AG09309 (cell line): Measurements from ENCODE around the gene SAXO1.
"Not testable (repeated sequence)": the region's sequence is repeated elsewhere in the genome, so short reads cannot be mapped to it uniquely, and the experiment has no call there.

Experiments
- DNase-seq: peaks from one replicate; pipeline ENCODE4 v3.0.0-alpha.2; 2010; ENCODE audit warnings: low read depth
- H3K4me3 ChIP-seq: 2 replicates; pipeline ENCODE4 v1.5.1; 2011; ENCODE audit warnings: mild to moderate bottlenecking, low read depth, low read length, moderate library complexity; ENCODE audit not compliant: control insufficient read depth
- TF ChIP-seq, protein P1 (sequence below): IDR thresholded peaks from 2 replicates; pipeline ENCODE4 v1.5.1; 2011; ENCODE audit warnings: mild to moderate bottlenecking, low read depth, low read length, inconsistent platforms; ENCODE audit not compliant: insufficient read depth, control insufficient read depth; ENCODE audit errors: missing control alignments

Gene SAXO1

DNA sequence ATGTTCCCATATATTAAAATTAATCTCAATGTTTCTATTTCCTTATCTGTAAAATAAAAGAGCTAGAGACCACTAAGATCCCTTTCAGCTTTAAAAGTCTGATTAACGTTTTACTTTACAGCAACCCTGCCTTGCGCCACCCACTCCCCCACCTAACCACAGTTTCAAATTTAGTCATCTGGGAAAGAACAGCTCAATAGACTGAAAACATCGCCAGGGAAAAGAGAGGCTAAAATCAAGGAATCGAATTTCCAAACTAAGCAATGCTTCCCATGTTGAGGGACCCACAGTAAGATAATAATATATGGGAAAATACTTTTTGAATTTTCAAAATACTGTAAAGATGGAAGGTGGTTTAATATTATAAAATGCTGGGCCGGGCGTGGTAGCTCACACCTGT, 6.6 kb downstream of the SAXO1 start:
- TF ChIP-seq, protein P1, sequence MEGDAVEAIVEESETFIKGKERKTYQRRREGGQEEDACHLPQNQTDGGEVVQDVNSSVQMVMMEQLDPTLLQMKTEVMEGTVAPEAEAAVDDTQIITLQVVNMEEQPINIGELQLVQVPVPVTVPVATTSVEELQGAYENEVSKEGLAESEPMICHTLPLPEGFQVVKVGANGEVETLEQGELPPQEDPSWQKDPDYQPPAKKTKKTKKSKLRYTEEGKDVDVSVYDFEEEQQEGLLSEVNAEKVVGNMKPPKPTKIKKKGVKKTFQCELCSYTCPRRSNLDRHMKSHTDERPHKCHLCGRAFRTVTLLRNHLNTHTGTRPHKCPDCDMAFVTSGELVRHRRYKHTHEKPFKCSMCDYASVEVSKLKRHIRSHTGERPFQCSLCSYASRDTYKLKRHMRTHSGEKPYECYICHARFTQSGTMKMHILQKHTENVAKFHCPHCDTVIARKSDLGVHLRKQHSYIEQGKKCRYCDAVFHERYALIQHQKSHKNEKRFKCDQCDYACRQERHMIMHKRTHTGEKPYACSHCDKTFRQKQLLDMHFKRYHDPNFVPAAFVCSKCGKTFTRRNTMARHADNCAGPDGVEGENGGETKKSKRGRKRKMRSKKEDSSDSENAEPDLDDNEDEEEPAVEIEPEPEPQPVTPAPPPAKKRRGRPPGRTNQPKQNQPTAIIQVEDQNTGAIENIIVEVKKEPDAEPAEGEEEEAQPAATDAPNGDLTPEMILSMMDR, result no peak
- H3K4me3 ChIP-seq, result no peak overlapping the region
- DNase-seq, result no peak

DNA sequence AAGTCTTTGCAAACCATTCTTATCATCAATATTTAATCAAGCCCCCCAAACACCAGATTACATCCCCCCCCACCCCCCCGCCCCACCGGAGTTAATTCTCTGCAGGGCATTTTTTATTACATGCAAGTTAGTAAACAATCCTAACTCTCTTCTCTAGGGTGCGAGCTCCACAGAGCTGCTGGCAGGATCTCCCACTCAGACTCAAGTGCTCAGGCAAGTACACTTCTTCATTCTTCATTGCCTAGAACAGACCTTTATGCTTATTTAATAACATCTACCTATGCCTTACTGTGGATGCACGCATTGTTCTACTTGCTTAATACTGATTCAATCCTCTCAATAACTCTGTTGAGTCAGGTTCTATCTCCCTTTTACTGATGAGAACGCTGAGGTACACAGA, 9.9 kb downstream of the SAXO1 start:
- TF ChIP-seq, protein P1, result no peak
- H3K4me3 ChIP-seq, result no peak overlapping the region
- DNase-seq, result no peak

DNA sequence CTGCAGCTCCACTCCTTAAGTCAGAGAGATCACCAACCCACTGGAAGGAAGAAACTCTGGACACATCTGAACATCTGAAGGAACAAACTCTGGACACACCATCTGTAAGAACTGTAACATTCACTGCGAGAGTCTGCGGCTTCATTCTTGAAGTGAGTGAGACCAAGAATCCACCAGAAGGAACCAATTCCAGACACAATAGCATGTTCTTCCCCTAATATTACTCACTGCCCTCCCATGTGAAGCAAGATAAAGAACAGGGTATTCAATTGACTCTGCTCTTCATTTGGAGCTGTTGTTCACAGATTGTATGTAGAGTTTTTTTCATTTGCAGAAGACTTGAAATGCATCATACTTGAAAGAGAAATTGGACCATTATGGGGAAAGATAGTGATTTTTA, 10.8 kb downstream of the SAXO1 start:
- H3K4me3 ChIP-seq, result no peak overlapping the region
- TF ChIP-seq, protein P1, result no peak
- no peak for DNase-seq

DNA sequence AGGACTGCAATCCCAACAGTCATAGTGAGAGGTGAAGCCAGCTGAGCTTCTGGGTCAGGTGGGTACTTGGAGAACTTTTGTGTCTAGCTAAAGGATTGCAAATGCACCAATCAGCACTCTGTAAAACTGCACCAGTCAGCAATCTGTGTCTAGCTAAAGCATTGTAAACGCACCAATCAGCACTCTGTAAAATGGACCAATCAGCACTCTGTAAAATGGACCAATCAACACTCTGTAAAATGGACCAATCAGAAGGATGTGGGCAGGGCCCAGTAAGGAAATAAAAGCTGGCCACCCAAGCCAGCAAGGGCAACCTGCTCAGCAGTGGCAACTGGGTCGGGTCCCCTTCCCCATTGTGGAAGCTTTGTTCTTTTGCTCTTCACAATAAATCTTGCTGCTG, 11.4 kb downstream of the SAXO1 start:
- DNase-seq, H3K4me3 ChIP-seq: not testable (repeated sequence)

DNA sequence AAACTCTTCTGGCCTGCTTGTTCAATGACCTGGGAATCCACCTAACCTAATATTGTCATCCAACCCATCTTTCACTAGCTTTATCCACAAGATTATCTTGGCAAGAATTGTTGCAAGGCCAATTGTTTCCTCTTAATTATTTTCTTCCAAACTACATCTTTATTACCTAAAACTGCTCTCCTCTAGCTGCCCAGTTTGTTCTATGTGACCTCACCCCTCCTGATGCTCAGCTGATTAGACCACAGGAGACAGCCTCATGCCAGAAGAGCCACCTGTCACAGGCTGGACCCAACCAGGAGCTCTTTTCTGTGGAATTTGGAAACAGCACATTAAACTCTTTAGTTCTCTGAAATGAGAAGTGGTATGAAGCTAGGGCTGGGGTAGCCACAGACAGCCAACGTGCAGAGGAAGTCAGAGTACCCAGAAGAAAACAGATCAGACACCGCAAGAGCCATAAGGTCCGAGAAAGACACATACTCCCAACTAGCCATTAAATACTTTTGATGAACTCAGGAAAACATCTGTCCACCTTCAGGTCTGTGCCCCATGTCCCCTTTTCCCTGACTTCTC, 12.0 kb downstream of the SAXO1 start:
- H3K4me3 ChIP-seq, result no peak overlapping the region
- DNase-seq, result no peak
- TF ChIP-seq, protein P1, result no peak

DNA sequence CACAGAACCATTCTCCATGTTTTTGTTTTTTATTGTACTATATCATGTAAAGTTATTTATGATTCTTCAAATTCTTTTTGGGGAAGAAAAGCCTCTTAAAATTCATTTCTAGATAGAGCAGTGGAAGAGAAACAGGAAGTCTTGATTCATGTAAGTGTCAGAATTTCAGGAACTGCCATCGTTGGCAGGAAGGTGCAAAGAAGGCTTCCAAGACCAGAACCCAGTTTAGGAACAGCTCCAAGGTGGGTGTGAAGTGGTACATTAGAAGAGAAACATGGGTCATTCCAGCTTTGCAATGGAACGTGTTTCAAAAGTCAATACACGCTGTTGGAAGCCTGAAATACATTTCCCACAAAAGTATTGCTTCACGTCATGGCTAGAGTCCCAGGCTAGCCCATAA, 14.8 kb downstream of the SAXO1 start:
- TF ChIP-seq, protein P1, result no peak
- H3K4me3 ChIP-seq, result no peak overlapping the region
- DNase-seq, result no peak

DNA sequence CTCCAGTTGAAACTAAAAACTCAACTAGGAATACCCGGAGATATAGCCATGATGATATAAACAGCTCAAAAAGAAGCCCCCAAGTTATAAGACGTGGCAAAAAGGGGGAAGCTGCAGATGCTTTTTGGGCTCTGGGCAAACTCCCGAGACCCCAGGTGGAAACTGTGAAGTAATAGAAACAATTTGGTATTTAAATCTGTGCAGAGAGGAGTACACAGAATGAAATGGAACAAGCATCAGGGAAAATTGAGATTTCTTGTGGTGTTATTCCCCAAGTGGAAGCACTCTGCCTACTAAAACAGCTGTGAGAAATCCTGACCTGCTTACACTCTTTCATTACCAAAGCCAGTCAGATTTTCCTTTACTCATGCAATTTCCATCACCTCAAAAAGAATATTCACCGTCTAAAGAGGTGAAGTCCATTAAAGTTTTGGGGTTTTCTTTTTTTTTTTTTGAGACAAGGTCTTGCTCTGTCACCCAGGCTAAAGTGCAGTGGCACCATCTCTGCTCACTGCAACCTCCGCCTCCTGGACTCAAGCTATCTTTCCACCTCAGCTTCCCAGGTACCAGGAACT, 23.5 kb downstream of the SAXO1 start:
- TF ChIP-seq, protein P1, result no peak
- H3K4me3 ChIP-seq, result no peak overlapping the region
- no peak for DNase-seq
